Central memory CD4-positive, alpha-beta T cell (primary cell): ENCODE data around the gene POLR2L.

Experiments
- DNase-seq: peaks from one replicate; pipeline ENCODE4 v3.0.0; 2022

Gene POLR2L

GRCh38 chr11:853682-854448 lies 11.5 kb upstream of the POLR2L start:
- no peak for DNase-seq

- no peak for DNase-seq
Measured at GRCh38 chr11:852762-853161, 10.4 kb upstream of the POLR2L start.

GRCh38 chr11:850775-851763 lies 8.7 kb upstream of the POLR2L start:
- DNase-seq: no peak

GRCh38 chr11:849951-850774 lies 7.8 kb upstream of the POLR2L start:
- DNase-seq: no peak

- no peak for DNase-seq
Measured at GRCh38 chr11:849104-849824, 6.9 kb upstream of the POLR2L start.

- DNase-seq: peak; percentile 50
Measured at GRCh38 chr11:848380-848931, 6.1 kb upstream of the POLR2L start.

GRCh38 chr11:847876-848275 lies 5.5 kb upstream of the POLR2L start:
- no peak for DNase-seq

GRCh38 chr11:846496-847098 lies 4.3 kb upstream of the POLR2L start:
- no peak for DNase-seq

- DNase-seq: no peak
Measured at GRCh38 chr11:845872-846495, 3.7 kb upstream of the POLR2L start.

GRCh38 chr11:844693-845644 lies 2.6 kb upstream of the POLR2L start:
- DNase-seq: no peak

GRCh38 chr11:843818-844692 lies 1.7 kb upstream of the POLR2L start:
- DNase-seq: no peak

GRCh38 chr11:843086-843734 lies 881 bp upstream of the POLR2L start:
- DNase-seq: no peak

GRCh38 chr11:841981-842369 lies 354 bp downstream of the POLR2L start:
- no peak for DNase-seq

- no peak for DNase-seq
Measured at GRCh38 chr11:839875-840617, 2.3 kb downstream of the POLR2L start.

- DNase-seq: no peak
Measured at GRCh38 chr11:839280-839623, 3.1 kb downstream of the POLR2L start.

- no peak for DNase-seq
Measured at GRCh38 chr11:838441-839279, 3.7 kb downstream of the POLR2L start.

- DNase-seq: no peak
Measured at GRCh38 chr11:837990-838307, 4.4 kb downstream of the POLR2L start.
